Measurements from ENCODE around the gene TULP3.
A peak's percentile ranks its signal among the peaks of the same experiment; 100 is the strongest.

TULP3 gene

GRCh38 chr12:2930865-2931264 is 40.2 kb downstream of the TULP3 start:
- DNase-seq (ENCODE audit: low read depth), result no peak

DNA sequence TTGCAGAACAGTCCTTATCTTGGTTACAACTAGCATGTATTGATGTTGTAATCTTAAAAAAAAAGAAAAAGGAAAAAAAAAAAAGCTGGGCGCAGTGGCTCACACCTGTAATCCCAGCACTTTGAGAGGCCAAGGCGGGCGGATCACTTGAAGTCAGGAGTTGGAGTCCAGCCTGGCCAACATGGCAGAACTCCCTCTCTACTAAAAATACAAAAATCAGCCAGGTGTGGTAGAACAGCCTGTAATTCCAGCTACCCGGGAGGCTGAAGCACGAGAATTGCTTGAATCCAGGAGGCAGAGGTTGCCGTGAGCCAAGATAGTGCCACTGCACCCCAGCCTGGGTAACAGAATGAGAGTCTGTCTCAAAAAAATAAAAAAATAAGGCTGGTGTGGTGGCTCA is 42.9 kb downstream of the TULP3 start:
- DNase-seq (ENCODE audit: low read depth), result no peak

DNA sequence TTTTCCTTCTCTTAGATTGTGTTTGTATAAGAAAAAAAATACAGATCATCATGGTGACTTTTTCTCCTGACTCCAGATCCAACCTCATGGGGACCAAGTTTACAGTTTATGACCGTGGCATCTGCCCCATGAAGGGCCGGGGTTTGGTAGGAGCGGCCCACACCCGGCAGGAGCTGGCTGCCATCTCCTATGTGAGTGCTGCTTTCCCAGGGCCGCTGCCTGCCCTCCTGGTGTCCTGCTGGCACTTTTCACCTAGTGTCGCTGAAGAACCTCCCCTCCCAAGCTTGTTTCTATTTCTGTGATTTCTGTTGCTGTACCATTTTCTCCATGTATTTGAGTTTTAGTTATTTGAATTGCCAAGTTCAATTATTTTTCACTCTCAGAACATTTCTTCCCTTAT is 43.7 kb downstream of the TULP3 start:
- DNase-seq (ENCODE audit: low read depth), result no peak

DNA sequence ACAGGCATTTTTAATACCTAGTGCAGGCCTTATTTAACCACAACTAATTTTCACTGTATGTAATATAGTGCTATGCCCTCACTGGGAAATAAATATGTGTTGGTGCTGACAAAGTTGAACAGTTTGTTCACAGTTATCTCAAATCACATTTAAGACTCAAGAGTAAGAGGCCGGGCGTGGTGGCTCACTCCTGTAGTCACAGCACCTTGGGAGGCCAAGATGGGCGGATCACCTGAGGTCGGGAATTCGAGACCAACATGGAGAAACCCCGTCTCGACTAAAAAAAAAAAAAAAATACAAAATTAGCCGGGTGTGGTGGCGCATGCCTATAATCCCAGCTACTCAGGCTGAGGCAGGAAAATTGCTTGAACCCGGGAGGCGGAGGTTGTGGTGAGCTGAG is 45.6 kb downstream of the TULP3 start:
- no peak for DNase-seq (ENCODE audit: low read depth)

DNA sequence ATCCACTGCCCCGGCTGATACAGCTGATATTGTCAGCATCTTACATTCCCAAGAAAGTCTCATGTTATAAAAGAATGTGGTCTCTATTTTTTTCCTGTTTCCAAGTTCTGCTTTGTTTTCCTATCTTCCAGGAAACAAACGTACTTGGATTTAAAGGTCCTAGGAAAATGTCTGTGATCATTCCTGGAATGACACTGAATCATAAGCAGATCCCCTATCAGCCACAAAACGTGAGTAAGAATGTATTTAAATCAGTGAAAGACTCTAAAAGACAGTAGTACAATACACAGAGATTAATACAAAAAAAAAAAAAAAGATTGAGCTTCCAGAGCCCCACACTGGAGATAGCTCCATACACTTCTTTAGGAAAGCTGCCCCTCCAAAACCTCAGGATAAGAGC is 46.8 kb downstream of the TULP3 start:
- no peak for DNase-seq (ENCODE audit: low read depth)

- DNase-seq (ENCODE audit: low read depth), result no peak
Measured at GRCh38 chr12:2939191-2939590, 48.5 kb downstream of the TULP3 start.

DNA sequence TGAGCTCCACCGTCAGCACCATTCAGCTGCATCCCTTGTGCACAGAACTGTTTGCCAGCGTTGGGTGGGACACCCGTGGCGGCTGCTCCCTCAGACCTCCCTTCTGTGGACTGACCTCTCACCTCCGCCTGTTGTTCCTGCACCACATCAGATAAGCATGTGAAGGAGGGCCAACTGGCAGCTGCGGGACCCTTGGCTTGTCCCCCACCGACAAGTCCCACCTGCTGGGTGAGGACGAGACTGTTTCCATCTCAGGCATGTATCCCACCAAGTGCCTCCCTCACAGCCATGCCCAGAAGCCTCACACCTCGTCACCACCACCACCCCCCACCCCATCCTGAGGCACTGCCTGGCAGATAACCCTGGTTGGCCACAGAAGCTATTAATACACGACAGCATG is 49.9 kb downstream of the TULP3 start:
- no peak for DNase-seq (ENCODE audit: low read depth)

DNA sequence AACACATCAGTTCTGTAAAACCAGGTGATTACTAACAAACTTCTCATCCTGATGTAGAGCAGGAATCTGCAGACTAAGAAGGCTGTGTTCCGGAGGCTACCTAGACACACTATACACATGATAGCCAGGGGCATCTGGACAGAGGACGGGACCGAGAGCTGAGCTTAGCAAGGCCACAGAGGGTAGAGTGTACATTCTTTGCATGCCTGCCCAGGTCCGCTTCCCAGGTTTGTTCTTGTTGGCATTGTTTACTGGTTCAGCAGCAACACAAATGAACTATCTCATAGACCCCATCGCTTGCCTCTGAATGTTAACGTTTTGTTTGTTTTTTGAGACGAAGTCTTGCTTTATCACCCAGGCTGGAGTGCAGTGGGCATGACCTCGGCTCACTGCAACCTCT is 50.8 kb downstream of the TULP3 start:
- DNase-seq (ENCODE audit: low read depth), result no peak

DNA sequence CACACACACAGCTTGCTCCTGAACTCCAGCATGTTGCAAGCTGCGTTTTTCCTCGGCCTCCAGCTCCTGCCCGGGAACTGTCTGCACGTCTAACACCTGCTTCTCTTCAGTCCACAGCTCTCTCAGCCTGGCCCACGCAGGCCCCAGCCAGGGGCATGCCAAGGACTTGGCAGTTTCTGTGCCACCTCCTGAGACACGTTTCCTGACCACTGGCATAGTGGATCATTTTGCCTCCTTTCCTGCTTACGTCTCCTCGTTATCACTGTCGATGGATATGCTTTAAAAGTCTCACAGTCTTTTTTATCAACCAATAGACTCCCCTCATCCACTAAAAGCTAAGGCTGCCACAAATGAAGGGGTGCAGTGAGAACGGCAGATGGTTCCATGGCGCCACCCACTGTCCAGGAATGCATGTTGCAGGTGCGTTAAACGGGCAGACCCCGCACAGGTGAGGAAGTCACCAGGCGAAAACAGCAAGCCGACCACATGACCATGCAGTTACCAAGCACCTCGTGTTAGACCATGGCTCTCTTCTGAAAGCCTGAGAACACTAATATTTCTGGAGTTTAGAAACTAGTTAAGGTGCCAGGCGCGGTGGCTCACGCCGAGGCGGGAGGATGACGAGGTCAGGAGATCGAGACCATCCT is 53.8 kb downstream of the TULP3 start:
- DNase-seq (ENCODE audit: low read depth), result peak; percentile 58

GRCh38 chr12:2949411-2949810 is 58.7 kb downstream of the TULP3 start:
- DNase-seq (ENCODE audit: low read depth), result no peak

GRCh38 chr12:2955888-2956287 is 65.2 kb downstream of the TULP3 start:
- no peak for DNase-seq (ENCODE audit: low read depth)

DNA sequence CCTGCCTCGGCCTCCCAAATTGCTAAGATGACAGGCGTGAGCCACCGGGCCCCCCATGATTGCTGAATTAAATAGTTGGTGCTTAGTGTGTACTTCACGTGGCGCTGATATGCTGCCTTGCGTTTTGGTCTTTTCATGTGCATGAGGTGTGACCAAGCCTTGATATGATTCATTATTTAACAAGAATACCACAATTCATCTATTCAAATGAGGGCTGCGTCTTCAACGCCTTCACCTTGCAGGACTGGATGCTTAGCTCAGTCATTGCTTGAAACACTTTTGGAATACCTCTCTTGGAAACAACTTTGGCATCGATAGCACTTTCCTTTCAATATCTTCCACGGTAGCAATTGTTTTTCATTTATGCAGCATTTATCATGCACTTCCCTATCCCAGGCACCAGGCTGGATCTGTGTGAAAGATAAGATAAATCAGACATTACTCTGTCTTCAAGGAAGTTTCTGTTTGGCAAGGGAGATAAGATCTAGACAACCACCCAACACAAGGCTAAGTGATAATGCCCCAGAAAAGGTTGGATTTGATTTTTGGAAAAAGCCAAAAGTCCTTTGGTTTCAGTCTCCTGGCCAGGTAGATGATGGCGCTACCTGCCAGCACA is 67.2 kb downstream of the TULP3 start:
- DNase-seq (ENCODE audit: low read depth), result no peak

- no peak for DNase-seq (ENCODE audit: low read depth)
Measured at GRCh38 chr12:2958432-2959191, 67.9 kb downstream of the TULP3 start.

DNA sequence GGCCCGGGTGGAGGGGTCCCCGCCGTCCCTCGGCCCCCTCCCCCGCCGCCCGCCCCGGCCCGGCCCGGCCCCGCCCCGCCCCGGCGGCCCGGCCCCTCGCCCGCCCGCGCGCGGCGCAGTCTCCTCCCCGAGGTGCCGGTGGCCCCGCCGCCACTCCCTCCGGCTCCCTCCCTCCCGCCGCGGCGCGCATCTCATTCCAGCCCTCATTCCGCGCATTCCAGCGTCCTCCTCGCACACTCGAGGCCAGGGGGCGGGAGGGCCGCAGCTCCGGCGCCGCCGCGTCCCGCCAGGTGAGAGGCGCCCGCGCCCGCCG is 68.5 kb downstream of the TULP3 start, which contains the start of gene TEAD4:
TSS of gene TEAD4 (plus strand) at position 206 of the 313 bp plus-strand sequence.
- peak; percentile 29 for DNase-seq (ENCODE audit: low read depth)

GRCh38 chr12:2959505-2960389 is 69.1 kb downstream of the TULP3 start:
- peak; percentile 20 for DNase-seq (ENCODE audit: low read depth)

- DNase-seq (ENCODE audit: low read depth), result peak; percentile 8
Measured at GRCh38 chr12:2960390-2960956, 69.8 kb downstream of the TULP3 start.

DNA sequence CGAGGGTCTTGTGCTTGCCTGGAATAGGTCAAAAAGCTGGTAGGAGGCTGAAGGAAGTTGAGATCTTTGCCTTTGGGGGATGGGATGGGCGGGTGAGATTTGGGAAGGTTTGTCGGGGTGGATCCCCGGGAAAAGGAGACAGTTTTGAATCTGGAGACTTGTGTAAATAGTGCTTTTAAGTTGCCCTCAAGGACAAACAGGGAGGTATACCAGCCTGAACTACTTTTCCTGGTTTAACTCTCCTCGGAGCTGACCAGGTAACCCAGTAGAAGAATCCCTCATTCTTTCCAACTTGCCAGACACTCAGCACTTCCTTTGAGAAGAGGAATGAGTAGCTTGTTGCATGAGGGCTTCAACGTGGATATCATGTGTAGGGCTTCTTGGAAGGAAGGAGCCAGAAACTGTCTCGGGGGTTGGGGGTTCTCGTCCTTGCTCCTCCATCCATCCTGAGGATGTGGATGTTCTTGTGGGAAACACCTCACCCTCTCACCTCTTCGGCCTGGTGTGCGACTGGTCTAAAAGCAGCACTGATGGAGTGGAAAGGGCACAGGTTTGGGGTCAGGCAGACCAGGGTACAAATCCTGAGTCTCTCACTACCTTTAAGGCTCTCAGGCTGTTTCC is 70.4 kb downstream of the TULP3 start:
- DNase-seq (ENCODE audit: low read depth), result no peak

DNA sequence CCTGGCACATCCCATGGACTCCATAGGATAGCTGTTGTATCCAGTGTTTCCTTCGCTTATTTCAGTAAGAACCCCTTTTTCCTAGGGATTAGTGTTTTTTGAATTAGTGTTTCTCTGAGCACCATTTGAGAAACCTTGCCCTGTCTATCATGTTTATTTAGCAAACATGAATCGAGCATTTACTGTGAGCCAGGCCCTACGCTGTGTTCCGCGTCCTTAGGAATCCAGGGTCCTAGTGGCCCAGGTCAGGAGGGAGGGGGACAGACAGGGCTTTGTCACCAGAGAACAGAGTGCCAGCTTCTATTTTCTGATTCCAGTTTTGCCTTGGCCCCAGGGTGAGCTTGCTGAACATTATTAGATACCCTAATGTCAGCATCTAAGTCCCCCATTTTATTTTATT is 71.0 kb downstream of the TULP3 start:
- DNase-seq (ENCODE audit: low read depth), result no peak

DNA sequence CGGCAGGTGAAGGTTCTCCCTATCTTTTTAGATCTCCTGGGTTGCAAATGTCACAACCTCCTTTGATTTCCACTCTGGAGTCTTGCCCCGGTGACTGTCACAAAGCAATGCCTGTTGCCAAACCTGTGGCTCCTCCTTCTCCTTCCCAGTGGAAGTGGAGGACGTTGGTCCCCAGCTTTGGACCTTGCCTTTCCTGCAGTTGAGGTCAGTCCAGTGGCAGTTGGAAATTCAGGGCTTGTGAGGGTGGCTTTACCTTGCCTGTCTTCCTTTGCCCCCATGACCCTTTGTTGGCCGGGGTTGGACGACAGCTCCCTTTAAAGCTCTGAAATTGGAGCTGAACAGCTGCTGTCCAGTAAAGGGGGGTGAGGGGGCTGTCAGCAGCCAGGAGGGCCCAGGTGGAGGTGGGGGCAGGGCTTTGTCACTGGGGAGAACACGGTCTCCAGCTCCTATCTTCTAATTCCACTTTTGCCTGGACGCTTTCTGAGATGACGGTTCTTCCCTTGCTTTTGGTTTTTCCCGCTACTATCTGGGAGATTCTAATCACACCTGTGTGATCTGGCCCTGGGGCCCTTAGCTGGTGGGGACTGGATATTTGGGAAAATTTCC is 72.6 kb downstream of the TULP3 start:
- DNase-seq (ENCODE audit: low read depth), result no peak

DNA sequence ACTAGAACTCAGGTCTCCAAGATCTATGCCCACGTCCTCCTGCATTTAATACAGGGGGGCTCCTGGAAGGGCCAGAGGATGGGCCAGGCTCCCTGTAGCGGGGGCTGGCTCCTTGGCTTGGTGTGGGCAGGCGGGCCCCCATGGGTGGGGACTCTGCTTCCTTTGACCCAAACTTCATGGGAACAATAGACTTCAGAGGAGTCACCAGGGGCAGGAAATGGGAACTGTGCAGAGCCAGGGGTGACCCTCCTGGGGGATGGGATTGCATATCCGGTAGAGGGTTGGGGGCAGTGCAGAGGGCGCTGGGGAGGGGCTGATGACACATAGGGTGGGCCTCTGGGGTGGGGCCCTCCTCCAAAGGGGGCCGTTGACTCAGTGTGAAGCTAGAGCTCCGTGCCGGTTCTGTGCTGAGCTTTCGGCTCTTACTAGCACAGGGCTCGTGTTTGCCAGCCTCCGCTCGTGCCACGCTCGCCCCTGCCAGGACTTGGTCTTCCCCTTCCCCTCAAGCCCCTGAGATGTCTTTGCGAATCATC is 73.1 kb downstream of the TULP3 start:
- DNase-seq (ENCODE audit: low read depth), result no peak

DNA sequence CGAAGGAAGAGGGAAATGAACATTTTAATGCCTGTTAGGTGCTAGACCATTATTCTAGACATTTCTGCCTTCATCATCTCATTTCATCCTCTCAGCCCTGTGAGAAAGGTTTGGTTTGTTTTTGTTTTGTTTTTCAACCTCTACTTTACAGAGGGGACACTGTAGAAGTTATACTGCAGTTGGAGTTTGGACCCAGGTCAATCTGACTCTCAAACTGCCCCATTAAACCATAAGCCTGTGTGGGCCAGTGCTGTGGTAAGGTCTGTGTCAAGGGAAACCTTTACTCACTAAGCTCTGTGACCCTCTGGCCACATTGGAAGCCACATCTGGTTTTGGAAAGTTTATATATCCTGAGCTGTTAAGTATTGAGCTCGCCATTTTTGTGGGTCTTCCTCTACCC is 77.0 kb downstream of the TULP3 start:
- DNase-seq (ENCODE audit: low read depth), result no peak
